Measurements from ENCODE around the gene GDF2.

- TF ChIP-seq CTCF (IDR thresholded peaks at IDR 0.05) (no peak), POLR2A (IDR thresholded peaks at IDR 0.05) (no peak)
These were observed 49.6 kb downstream of the GDF2 start for GRCh38 chr10:47371629-47372485.

Data from uterus (tissue), 2 donors.